Left lung (tissue), 10 donors: ENCODE data around the gene ZBED1. TPM values are rescaled to one million over a fixed set of nuclear protein-coding genes. Genes with fewer than 3 reads are reported as not detected.
A peak's percentile ranks its signal among the peaks of the same experiment; 100 is the strongest.

ENCODE experiments used
- ATAC-seq: fragments of 200-7000 bp; cut with Tn5 transposase; one replicate; pipeline ENCODE4 v1.9.1; 2020; ENCODE audit warnings: moderate library complexity
- DNase-seq, 4 donors: peaks; one replicate each; pipeline ENCODE4 v3.0.0-alpha.2; 2013 to 2020
- H3K27ac ChIP-seq, 2 donors: fragments of 200-600 bp; sonication (generic) in 1 of 2; one replicate each; pipeline versions ENCODE4 v1.5.0 to v1.8.0; 2020 to 2021
- H3K27me3 ChIP-seq, 2 donors: fragments of 200-600 bp; sonication (generic) in 1 of 2; one replicate each; pipeline versions ENCODE4 v1.5.0 to v1.8.0; 2020 to 2021
- H3K36me3 ChIP-seq, 2 donors: fragments of 200-600 bp; sonication (generic) in 1 of 2; one replicate each; pipeline versions ENCODE4 v1.5.0 to v1.8.0; 2020 to 2021
- H3K4me1 ChIP-seq, 2 donors: fragments of 200-600 bp; one replicate each; pipeline ENCODE4 v1.8.0; 2021
- H3K4me3 ChIP-seq, 2 donors: fragments of 200-600 bp; sonication (generic) in 1 of 2; one replicate each; pipeline versions ENCODE4 v1.5.0 to v1.8.0; 2020 to 2021; ENCODE audit warnings: mild to moderate bottlenecking in 1 of 2
- H3K9me3 ChIP-seq, 2 donors: fragments of 200-600 bp; sonication (generic) in 1 of 2; one replicate each; pipeline versions ENCODE4 v1.5.0 to v1.8.0; 2020 to 2021
- intact Hi-C, 2 donors: fragments of 100-400 bp; cut with DNase I; formaldehyde crosslinking; loops; one replicate each; pipeline versions ENCODE4 v1.11.2 to v1.14.2; 2022
- polyA plus RNA-seq, 6 donors: library from polyadenylated mRNA; unstranded; fragments of 120-200 nt; gene quantifications; one replicate each; pipeline ENCODE4 v1.2.1, GENCODE V29; 2013; ENCODE audit not compliant: insufficient read length in 6 of 6
- total RNA-seq, 2 donors: library from RNA; stranded (reverse); fragmentation: NEBNext Ultra II Directional; extraction: Animal tissue kit (Norgen Biotek cat#: 25700); gene quantifications; one replicate each; pipeline ENCODE4 v1.2.1, GENCODE V29; 2021
- TF ChIP-seq, protein P1 (sequence below), 2 donors: fragments of 200-600 bp; sonication (generic) in 1 of 2; IDR thresholded peaks; one replicate each; pipeline versions ENCODE4 v1.5.0 to v1.8.0; 2021; ENCODE audit warnings: antibody characterized with exemption in 2 of 2
- donor health status: DM: no; HTN: yes; CAD: no.
- donor health status: DM: no; HTN: no; CAD: no.

The ZBED1 gene
- total and polyA plus RNA-seq, 8 donors, result 26.1 to 40.2 (median 31.1) TPM

DNA sequence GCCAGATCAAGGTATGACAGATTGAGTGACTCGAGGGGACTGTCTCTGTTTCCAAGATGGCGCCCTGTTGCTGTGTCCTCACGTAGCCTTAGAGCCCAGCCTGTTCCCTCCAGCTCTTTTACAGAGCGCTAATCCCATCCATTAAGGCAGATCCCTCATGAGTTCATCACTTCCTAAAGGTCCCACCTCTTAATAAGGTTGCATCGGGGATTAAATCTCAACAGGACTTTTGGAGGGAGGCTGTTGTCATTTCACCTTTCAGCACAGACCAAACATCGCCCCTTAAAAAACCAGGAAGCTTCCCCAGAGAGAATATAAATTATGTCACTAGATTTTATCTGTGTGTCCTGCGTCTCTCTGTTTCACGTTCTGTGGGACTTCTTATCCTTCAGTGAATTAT is 32.6 kb upstream of the ZBED1 start:
- no peak overlapping the region for H3K4me3 ChIP-seq
- H3K9me3 ChIP-seq, result no peaks in the 10 kb centered on the region
- no peaks in the 10 kb centered on the region for H3K36me3 ChIP-seq
- H3K27ac ChIP-seq, result no peak overlapping the region
- no peaks in the 10 kb centered on the region for H3K27me3 ChIP-seq
- ATAC-seq (no peak), DNase-seq (no peak)
- TF ChIP-seq, protein P1, sequence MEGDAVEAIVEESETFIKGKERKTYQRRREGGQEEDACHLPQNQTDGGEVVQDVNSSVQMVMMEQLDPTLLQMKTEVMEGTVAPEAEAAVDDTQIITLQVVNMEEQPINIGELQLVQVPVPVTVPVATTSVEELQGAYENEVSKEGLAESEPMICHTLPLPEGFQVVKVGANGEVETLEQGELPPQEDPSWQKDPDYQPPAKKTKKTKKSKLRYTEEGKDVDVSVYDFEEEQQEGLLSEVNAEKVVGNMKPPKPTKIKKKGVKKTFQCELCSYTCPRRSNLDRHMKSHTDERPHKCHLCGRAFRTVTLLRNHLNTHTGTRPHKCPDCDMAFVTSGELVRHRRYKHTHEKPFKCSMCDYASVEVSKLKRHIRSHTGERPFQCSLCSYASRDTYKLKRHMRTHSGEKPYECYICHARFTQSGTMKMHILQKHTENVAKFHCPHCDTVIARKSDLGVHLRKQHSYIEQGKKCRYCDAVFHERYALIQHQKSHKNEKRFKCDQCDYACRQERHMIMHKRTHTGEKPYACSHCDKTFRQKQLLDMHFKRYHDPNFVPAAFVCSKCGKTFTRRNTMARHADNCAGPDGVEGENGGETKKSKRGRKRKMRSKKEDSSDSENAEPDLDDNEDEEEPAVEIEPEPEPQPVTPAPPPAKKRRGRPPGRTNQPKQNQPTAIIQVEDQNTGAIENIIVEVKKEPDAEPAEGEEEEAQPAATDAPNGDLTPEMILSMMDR (IDR thresholded peaks at IDR 0.05), result no peak
- H3K4me1 ChIP-seq, result no peaks in the 10 kb centered on the region
- intact Hi-C loops, result no loop called here

- H3K4me3 ChIP-seq, result no peak overlapping the region
- no peaks in the 10 kb centered on the region for H3K9me3 ChIP-seq
- no peak overlapping the region for H3K27ac ChIP-seq
- no peaks in the 10 kb centered on the region for H3K4me1 ChIP-seq
- no peaks in the 10 kb centered on the region for H3K36me3 ChIP-seq
- intact Hi-C loops, result no loop called here
- peaks cover 0 to 13% of the 10 kb centered on the region in 2 donors for H3K27me3 ChIP-seq
- TF ChIP-seq, protein P1 (IDR thresholded peaks at IDR 0.05), result no peak
- no peak for ATAC-seq
- DNase-seq, result no peak
Measured at GRCh38 chrX:2526390-2526789, 25.6 kb upstream of the ZBED1 start.

DNA sequence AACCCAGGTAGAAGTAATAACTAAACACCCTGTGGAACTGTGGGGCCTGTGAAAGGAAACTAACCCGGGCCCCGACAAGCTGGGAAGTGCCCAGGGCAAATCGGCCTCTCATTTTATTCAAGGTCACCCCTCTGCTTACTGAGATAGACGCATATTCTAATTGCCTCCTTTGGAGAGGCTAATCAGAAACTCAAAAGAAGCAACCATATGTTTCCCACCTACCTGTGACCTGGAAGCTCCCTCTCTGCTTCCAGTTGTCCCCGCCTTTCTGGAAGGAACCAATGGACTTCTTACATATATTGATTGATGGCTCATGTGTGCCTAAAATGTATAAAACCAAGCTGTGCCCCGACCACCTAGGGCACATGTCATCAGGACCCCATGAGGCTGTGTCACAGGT is 23.1 kb upstream of the ZBED1 start:
- TF ChIP-seq, protein P1 (IDR thresholded peaks at IDR 0.05), result no peak
- H3K4me1 ChIP-seq, result no peaks in the 10 kb centered on the region
- H3K36me3 ChIP-seq, result no peaks in the 10 kb centered on the region
- intact Hi-C loops, result no loop called here
- H3K27ac ChIP-seq, result no peak overlapping the region
- H3K4me3 ChIP-seq, result no peak overlapping the region
- DNase-seq, result no peak
- H3K9me3 ChIP-seq, result no peaks in the 10 kb centered on the region
- ATAC-seq, result no peak
- peaks cover 0 to 13% of the 10 kb centered on the region in 2 donors for H3K27me3 ChIP-seq

GRCh38 chrX:2521927-2522386 is 21.2 kb upstream of the ZBED1 start:
- intact Hi-C loops, result no loop called here
- Histone ChIP-seq H3K36me3 (no peaks in the 10 kb centered on the region), H3K4me3 (no peak overlapping the region), H3K27me3 (peaks cover 0 to 12% of the 10 kb centered on the region in 2 donors), H3K27ac (peak overlapping the region in 1 of 2 donors; percentile 53), H3K9me3 (no peaks in the 10 kb centered on the region), H3K4me1 (no peaks in the 10 kb centered on the region)
- no peak for ATAC-seq
- no peak for DNase-seq
- TF ChIP-seq, protein P1 (IDR thresholded peaks at IDR 0.05), result no peak

- H3K27me3 ChIP-seq, result peaks cover 0 to 5% of the 10 kb centered on the region in 2 donors
- DNase-seq (peak in 2 of 4 donors; percentile 24 to 50), ATAC-seq (peak; percentile 78)
- no peaks in the 10 kb centered on the region for H3K9me3 ChIP-seq
- H3K36me3 ChIP-seq, result no peaks in the 10 kb centered on the region
- H3K27ac ChIP-seq, result peak overlapping the region in 1 of 2 donors; percentile 53
- H3K4me3 ChIP-seq, result no peak overlapping the region
- intact Hi-C loops, result no loop called here
- H3K4me1 ChIP-seq, result no peaks in the 10 kb centered on the region
- TF ChIP-seq, protein P1 (IDR thresholded peaks at IDR 0.05), result no peak
Measured at GRCh38 chrX:2521092-2521926, 20.5 kb upstream of the ZBED1 start.
